Activated naive CD4-positive, alpha-beta T cell treated with anti-CD3 and anti-CD28 coated beads, Interleukin-2, amount 50 U/mL, for 24 hours (primary cell): ENCODE data around the gene CDC14B.

ENCODE experiments used
- H3K27ac Mint-ChIP-seq: one replicate; pipeline ENCODE4 v1.8.0; 2021; ENCODE audit warnings: mild to moderate bottlenecking, mixed read lengths
- H3K27me3 Mint-ChIP-seq: one replicate; pipeline ENCODE4 v1.8.0; 2021; ENCODE audit warnings: mixed read lengths
- H3K36me3 Mint-ChIP-seq: one replicate; pipeline ENCODE4 v1.8.0; 2021; ENCODE audit warnings: mixed read lengths
- H3K4me1 Mint-ChIP-seq: one replicate; pipeline ENCODE4 v1.8.0; 2021; ENCODE audit warnings: mixed read lengths
- H3K4me3 Mint-ChIP-seq: one replicate; pipeline ENCODE4 v1.8.0; 2021; ENCODE audit warnings: mild to moderate bottlenecking, mixed read lengths
- H3K9me3 Mint-ChIP-seq: one replicate; pipeline ENCODE4 v1.8.0; 2021; ENCODE audit warnings: mixed read lengths

CDC14B gene

DNA sequence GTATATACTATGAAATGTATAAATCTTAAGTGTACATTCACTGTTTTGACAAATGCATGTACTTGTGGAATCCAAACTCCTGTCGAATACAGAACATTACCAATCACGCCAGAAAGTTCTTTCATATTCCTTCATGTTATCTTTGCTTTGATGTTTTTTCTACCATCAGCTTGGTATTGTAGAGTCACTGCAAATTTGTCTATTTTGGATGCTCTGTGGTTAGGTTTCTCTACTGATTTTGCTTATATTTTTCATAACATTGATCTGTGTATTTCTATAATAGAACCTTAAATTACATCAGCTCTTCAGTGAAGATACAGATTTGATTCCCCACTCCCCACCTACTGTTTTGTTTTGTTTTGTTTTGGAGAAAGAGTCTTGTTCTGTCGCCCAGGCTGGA lies 138.9 kb downstream of the CDC14B start:
- peaks cover 9% of the 10 kb centered on the region for H3K36me3 Mint-ChIP-seq
- no peaks in the 10 kb centered on the region for H3K9me3 Mint-ChIP-seq
- peaks cover 12% of the 10 kb centered on the region for H3K4me1 Mint-ChIP-seq
- H3K27ac Mint-ChIP-seq, result no peak overlapping the region
- no peak overlapping the region for H3K4me3 Mint-ChIP-seq
- H3K27me3 Mint-ChIP-seq, result no peaks in the 10 kb centered on the region

- Mint-ChIP-seq H3K4me3 (peak overlapping the region; percentile 49), H3K27me3 (no peaks in the 10 kb centered on the region), H3K36me3 (peaks cover 10% of the 10 kb centered on the region)
These were observed 140.7 kb downstream of the CDC14B start for GRCh38 chr9:96478829-96479371.

GRCh38 chr9:96476591-96476990 lies 143.1 kb downstream of the CDC14B start:
- no peak overlapping the region for H3K4me3 Mint-ChIP-seq
- peaks cover 4% of the 10 kb centered on the region for H3K36me3 Mint-ChIP-seq
- no peaks in the 10 kb centered on the region for H3K9me3 Mint-ChIP-seq
- no peaks in the 10 kb centered on the region for H3K27me3 Mint-ChIP-seq
- no peak overlapping the region for H3K27ac Mint-ChIP-seq
- H3K4me1 Mint-ChIP-seq, result peaks cover 8% of the 10 kb centered on the region

More at GRCh38 chr9:96478829-96479371, 140.7 kb downstream of the CDC14B start:
- peaks cover 12% of the 10 kb centered on the region for H3K4me1 Mint-ChIP-seq
- no peaks in the 10 kb centered on the region for H3K9me3 Mint-ChIP-seq
- peak overlapping the region; percentile 6 for H3K27ac Mint-ChIP-seq

DNA sequence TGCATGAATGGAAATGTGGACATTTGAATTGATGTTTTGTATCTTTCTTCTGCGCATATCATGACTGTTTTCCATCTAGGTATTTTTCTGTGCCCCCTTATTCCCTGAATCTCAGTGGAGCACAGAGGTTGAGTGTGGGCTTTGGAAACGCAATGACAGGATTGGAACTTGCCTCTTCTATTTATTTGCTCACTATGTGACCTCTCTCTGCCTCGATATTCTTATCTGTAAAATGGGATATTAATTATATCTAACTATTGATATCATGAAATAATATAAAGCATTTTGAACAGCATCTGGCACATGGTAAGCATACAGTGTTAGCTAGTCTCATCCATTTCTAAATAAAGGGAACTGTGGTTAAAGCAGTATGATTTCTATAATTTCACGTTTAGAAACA lies 143.6 kb downstream of the CDC14B start:
- peaks cover 8% of the 10 kb centered on the region for H3K36me3 Mint-ChIP-seq
- H3K27me3 Mint-ChIP-seq, result no peaks in the 10 kb centered on the region
- H3K9me3 Mint-ChIP-seq, result no peaks in the 10 kb centered on the region
- H3K4me3 Mint-ChIP-seq, result no peak overlapping the region
- peaks cover 8% of the 10 kb centered on the region for H3K4me1 Mint-ChIP-seq
- H3K27ac Mint-ChIP-seq, result no peak overlapping the region

DNA sequence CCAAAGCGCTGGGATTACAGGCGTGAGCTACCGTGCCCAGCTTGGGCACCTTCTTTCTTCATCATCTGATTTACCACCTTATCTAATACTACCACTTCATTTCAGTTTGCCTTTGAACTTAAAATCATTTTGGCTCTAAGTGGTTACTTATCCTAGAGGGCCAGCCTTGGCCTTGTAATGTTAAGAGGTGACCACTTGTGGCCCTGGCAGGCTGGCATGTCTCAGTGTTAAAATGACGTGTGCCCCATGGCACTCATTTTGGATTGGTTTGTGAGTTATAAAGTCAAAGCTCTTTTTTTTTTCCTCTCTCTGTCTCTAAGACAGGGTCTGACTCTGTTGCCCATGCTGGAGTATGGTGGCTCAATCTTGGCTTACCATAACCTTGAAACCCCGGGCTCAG lies 151.9 kb downstream of the CDC14B start:
- Mint-ChIP-seq H3K27me3 (no peaks in the 10 kb centered on the region), H3K4me1 (no peaks in the 10 kb centered on the region), H3K9me3 (no peaks in the 10 kb centered on the region), H3K4me3 (no peak overlapping the region), H3K27ac (no peak overlapping the region), H3K36me3 (peaks cover 13% of the 10 kb centered on the region)

DNA sequence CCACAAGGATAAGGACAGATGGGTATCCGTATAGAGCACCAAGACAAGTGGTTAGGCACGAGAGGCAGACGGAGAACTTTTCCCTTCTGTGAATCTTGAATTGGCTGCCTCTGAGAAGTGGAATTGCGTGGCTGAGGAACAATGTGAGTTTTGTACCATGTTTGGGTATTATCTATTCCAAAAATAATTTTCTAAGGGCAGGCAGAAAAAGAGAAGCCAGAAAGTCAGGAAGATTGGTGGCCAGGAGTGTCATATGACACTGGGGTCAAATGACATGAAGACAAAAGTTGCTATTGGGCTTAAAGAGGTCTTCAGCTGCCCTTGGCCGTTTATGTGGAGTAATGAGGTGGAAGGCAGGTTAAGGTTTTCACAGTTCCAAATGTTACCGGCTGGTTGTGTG lies 155.2 kb downstream of the CDC14B start:
- no peak overlapping the region for H3K4me3 Mint-ChIP-seq
- no peaks in the 10 kb centered on the region for H3K27me3 Mint-ChIP-seq
- peaks cover 16% of the 10 kb centered on the region for H3K36me3 Mint-ChIP-seq
- H3K4me1 Mint-ChIP-seq, result peaks cover 3% of the 10 kb centered on the region
- no peaks in the 10 kb centered on the region for H3K9me3 Mint-ChIP-seq
- no peak overlapping the region for H3K27ac Mint-ChIP-seq

DNA sequence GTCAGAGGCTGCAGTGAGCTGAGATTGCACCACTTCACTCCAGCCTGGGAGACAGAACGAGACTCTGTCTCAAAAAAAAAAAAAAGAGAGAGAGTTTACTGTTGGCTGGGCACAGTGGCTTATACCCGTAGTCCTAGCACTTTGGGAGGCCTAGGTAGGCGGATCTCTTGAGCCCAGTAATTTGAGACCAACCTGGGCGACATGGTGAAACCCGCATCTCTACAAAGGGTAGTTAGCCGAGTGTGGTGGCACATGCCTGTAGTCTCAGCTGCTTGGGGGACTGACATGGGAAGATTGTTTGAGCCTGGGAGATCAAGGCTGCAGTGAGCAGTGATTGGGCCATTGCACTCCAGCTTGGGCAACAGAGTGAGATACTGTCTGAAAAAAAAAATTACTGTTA lies 157.1 kb downstream of the CDC14B start:
- no peak overlapping the region for H3K27ac Mint-ChIP-seq
- H3K27me3 Mint-ChIP-seq, result no peaks in the 10 kb centered on the region
- H3K9me3 Mint-ChIP-seq, result no peaks in the 10 kb centered on the region
- peaks cover 20% of the 10 kb centered on the region for H3K36me3 Mint-ChIP-seq
- no peak overlapping the region for H3K4me3 Mint-ChIP-seq
- peaks cover 8% of the 10 kb centered on the region for H3K4me1 Mint-ChIP-seq

DNA sequence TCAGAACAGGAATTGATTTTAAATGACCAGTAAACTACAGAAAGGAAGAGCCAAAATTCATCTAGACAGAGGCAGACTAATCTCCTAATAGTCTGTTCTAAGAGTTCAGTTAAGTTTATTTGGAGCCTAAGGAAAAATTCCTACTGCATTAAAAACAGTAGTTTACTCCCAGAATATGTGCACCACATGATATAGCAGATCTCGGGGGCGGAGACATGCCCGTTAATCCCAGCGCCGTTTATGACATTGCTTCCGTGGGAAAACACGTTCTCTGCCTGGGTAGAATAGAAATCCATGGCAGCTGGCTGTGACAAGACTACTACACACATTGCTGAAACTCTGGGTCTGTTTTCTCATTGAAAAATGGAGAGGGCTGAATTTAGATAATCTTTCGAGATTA lies 158.3 kb downstream of the CDC14B start:
- no peaks in the 10 kb centered on the region for H3K9me3 Mint-ChIP-seq
- peaks cover 18% of the 10 kb centered on the region for H3K36me3 Mint-ChIP-seq
- H3K27me3 Mint-ChIP-seq, result no peaks in the 10 kb centered on the region
- no peak overlapping the region for H3K27ac Mint-ChIP-seq
- H3K4me3 Mint-ChIP-seq, result no peak overlapping the region
- peaks cover 8% of the 10 kb centered on the region for H3K4me1 Mint-ChIP-seq

- peaks cover 8% of the 10 kb centered on the region for H3K4me1 Mint-ChIP-seq
- peaks cover 18% of the 10 kb centered on the region for H3K36me3 Mint-ChIP-seq
- no peak overlapping the region for H3K27ac Mint-ChIP-seq
- no peaks in the 10 kb centered on the region for H3K27me3 Mint-ChIP-seq
- no peak overlapping the region for H3K4me3 Mint-ChIP-seq
- no peaks in the 10 kb centered on the region for H3K9me3 Mint-ChIP-seq
These were observed 158.8 kb downstream of the CDC14B start for GRCh38 chr9:96460882-96461281.

DNA sequence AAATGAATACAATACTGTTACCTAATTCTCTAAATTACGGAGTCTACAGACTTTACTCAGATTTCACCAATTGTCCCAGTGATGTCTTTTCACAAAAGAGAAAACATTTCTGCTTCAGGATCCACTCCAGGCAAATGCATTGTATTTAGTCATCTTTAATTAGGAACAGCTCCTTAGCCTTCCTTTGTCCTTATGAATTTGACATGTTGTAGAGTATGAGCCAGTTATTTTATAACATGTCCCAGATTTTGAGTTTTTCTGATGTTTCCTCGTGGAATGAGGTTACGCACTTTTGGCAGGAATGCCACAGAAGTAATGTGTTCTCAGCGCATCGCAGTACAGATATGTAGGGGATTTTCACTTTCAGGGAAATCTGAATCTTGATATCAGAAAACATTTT lies 159.2 kb downstream of the CDC14B start:
- Mint-ChIP-seq H3K4me3 (no peak overlapping the region), H3K27ac (no peak overlapping the region), H3K27me3 (no peaks in the 10 kb centered on the region), H3K4me1 (peaks cover 8% of the 10 kb centered on the region), H3K9me3 (no peaks in the 10 kb centered on the region), H3K36me3 (peaks cover 18% of the 10 kb centered on the region)

- Mint-ChIP-seq H3K9me3 (no peaks in the 10 kb centered on the region), H3K27ac (peak overlapping the region; percentile 18), H3K4me3 (no peak overlapping the region), H3K4me1 (peaks cover 8% of the 10 kb centered on the region), H3K36me3 (peaks cover 14% of the 10 kb centered on the region), H3K27me3 (no peaks in the 10 kb centered on the region)
These were observed 160.2 kb downstream of the CDC14B start for GRCh38 chr9:96459268-96460007.

GRCh38 chr9:96458226-96458625 lies 161.4 kb downstream of the CDC14B start:
- peaks cover 15% of the 10 kb centered on the region for H3K36me3 Mint-ChIP-seq
- H3K27me3 Mint-ChIP-seq, result no peaks in the 10 kb centered on the region
- no peak overlapping the region for H3K4me3 Mint-ChIP-seq
- H3K4me1 Mint-ChIP-seq, result peaks cover 16% of the 10 kb centered on the region
- H3K9me3 Mint-ChIP-seq, result no peaks in the 10 kb centered on the region
- no peak overlapping the region for H3K27ac Mint-ChIP-seq

DNA sequence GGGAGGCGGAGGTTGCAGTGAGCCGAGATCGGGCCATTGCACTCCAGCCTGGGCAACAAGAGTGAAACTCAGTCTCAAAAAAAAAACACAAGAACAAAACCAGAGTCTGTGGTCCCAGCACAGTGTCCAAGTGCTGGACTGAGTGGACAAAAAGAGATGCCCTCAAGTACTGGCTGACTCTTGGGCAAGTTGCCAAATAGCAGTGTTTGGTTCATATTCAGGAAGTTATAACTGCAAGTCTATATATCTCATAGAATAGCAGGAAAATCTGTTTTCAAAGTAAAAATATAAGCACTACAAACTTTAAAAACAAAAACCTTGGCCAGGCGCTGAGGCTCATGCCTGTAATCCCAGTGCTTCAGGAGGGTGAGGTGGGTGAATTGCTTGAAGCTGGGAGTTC lies 162.4 kb downstream of the CDC14B start:
- no peaks in the 10 kb centered on the region for H3K9me3 Mint-ChIP-seq
- H3K4me3 Mint-ChIP-seq, result no peak overlapping the region
- no peak overlapping the region for H3K27ac Mint-ChIP-seq

DNA sequence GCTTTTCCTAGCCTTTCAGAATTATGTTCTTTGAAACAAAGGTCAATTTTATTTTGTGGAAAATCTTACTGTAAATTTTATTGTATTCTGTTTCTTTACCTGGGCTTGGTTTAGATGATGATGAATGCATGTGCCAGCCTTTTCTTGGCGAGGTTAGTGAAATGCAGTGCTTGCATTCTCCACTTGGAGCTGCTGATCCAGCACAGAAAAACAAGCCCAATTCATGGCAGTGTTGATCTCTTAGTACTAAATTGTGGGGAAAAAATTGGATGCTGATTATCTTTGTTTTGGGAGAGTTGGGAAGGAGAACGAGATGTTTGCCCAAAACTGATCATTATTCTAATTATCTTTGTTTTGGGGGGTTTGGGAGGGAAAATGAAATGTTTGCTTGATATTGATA lies 166.0 kb downstream of the CDC14B start:
- Mint-ChIP-seq H3K4me3 (no peak overlapping the region), H3K4me1 (peaks cover 28% of the 10 kb centered on the region), H3K27me3 (no peaks in the 10 kb centered on the region), H3K36me3 (peaks cover 5% of the 10 kb centered on the region), H3K9me3 (no peaks in the 10 kb centered on the region), H3K27ac (peak overlapping the region; percentile 63)

More for the DNA sequence above, 162.4 kb downstream of the CDC14B start:
- Mint-ChIP-seq H3K4me1 (peaks cover 22% of the 10 kb centered on the region), H3K36me3 (peaks cover 15% of the 10 kb centered on the region), H3K27me3 (no peaks in the 10 kb centered on the region)

- no peaks in the 10 kb centered on the region for H3K27me3 Mint-ChIP-seq
- peak overlapping the region; percentile 82 for H3K27ac Mint-ChIP-seq
- H3K4me3 Mint-ChIP-seq, result peak overlapping the region; percentile 92
These were observed 168.8 kb downstream of the CDC14B start for GRCh38 chr9:96450613-96451528.

More at GRCh38 chr9:96450613-96451528, 168.8 kb downstream of the CDC14B start:
- peaks cover 28% of the 10 kb centered on the region for H3K4me1 Mint-ChIP-seq
- H3K36me3 Mint-ChIP-seq, result peaks cover 2% of the 10 kb centered on the region
- no peaks in the 10 kb centered on the region for H3K9me3 Mint-ChIP-seq
